NCI-H82 (cell line): Measurements from ENCODE around the gene FLNB.

Source experiments
- DNase-seq: peaks from one replicate; lab custom pipeline; 2025; lab: John Stamatoyannopoulos, UW

Gene FLNB

GRCh38 chr3:58164199-58164879 is 156.1 kb downstream of the FLNB start:
- DNase-seq, result no peak

GRCh38 chr3:58164906-58165821 is 156.9 kb downstream of the FLNB start:
- DNase-seq, result no peak

- peak; percentile 62 for DNase-seq
Observed at GRCh38 chr3:58167431-58168351, 159.5 kb downstream of the FLNB start.

- DNase-seq, result no peak
Observed at GRCh38 chr3:58168498-58168897, 160.3 kb downstream of the FLNB start.

GRCh38 chr3:58169371-58169770 is 161.1 kb downstream of the FLNB start:
- no peak for DNase-seq

GRCh38 chr3:58170376-58170775 is 162.2 kb downstream of the FLNB start:
- no peak for DNase-seq

GRCh38 chr3:58171126-58171525 is 162.9 kb downstream of the FLNB start:
- no peak for DNase-seq

- DNase-seq, result no peak
Observed at GRCh38 chr3:58173029-58173668, 164.9 kb downstream of the FLNB start.

GRCh38 chr3:58173669-58174398 is 165.6 kb downstream of the FLNB start:
- DNase-seq, result peak; percentile 56

- DNase-seq, result no peak
Observed at GRCh38 chr3:58175187-58175436, 166.9 kb downstream of the FLNB start.

GRCh38 chr3:58175437-58176184 is 167.4 kb downstream of the FLNB start:
- DNase-seq, result no peak

- no peak for DNase-seq
Observed at GRCh38 chr3:58176185-58176530, 167.9 kb downstream of the FLNB start.

- DNase-seq, result no peak
Observed at GRCh38 chr3:58176827-58177489, 168.7 kb downstream of the FLNB start.

- DNase-seq, result peak; percentile 83
Observed at GRCh38 chr3:58177747-58178527, 169.7 kb downstream of the FLNB start.

- DNase-seq, result no peak
Observed at GRCh38 chr3:58178528-58179234, 170.5 kb downstream of the FLNB start.

GRCh38 chr3:58179235-58180098 is 171.2 kb downstream of the FLNB start:
- DNase-seq, result no peak

- no peak for DNase-seq
Observed at GRCh38 chr3:58180099-58180880, 172.1 kb downstream of the FLNB start.
